HG02610 (cell line): Measurements from ENCODE around the gene CDCP1.

ENCODE experiments used
- ATAC-seq: cut with Tn5 transposase; IDR thresholded peaks from one replicate; pipeline ENCODE4 v1.9.1; 2021; ENCODE audit warnings: mild to moderate bottlenecking, moderate library complexity; ENCODE audit not compliant: unreplicated experiment

Gene CDCP1

DNA sequence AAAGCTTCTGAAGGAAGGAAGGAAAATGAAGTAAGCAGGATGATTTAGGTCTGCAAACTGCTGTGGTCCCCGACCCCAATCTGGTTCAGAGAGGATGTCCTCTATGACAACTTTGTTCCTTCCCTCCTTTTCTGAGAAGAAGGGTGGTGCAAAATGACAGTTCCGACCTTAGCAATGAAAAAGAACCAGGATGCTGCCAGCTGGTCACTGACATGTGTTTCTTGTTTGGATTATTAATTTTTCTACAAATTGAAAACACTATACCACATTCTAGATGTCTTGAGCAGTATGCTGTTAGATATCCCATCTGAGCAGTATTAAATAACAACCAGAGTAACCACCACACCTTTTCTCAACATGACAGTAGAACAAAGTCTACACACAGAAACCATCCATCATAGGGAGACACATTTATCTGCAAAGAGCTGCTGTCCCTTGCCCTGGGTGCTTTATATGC is 27.5 kb downstream of the CDCP1 start:
- ATAC-seq: no peak

DNA sequence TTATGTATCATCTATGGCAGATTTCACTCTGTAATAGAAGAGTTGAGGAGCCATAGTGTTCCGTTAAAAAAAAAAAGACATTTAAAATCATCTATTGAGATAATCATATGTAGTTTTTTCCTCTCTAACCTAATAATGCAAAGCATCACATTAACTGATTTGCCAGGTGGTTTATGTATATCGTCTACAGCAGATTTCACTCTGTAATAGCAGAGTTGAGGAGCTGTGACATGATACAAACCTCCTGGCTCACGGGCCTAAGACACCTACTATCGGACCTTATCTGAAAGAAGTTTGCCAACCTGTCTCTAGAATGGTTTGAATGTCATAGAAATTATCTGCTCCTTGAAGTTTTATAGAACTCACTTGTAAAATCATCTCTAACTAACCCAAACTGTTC is 29.8 kb downstream of the CDCP1 start:
- no peak for ATAC-seq

DNA sequence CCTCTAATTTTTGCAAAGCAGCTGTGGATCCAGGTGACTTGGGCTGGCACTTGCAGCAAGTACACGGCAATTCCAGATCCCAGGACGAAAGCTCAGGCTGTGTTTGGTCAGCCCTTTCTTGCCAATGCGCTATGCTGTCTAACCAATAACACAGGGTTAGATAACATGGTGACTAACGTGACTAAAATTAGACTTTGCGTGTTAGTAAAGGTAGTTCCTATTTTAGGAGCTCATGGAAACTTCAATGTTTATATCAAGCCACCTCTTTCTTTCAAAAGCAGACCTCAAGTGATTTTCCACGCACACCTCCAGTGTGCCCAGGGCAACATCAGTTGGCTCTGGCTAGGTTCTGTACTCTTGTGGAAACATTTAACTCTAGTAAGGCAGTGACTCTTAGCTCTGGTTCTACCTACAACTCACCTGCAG is 32.5 kb downstream of the CDCP1 start:
- no peak for ATAC-seq

DNA sequence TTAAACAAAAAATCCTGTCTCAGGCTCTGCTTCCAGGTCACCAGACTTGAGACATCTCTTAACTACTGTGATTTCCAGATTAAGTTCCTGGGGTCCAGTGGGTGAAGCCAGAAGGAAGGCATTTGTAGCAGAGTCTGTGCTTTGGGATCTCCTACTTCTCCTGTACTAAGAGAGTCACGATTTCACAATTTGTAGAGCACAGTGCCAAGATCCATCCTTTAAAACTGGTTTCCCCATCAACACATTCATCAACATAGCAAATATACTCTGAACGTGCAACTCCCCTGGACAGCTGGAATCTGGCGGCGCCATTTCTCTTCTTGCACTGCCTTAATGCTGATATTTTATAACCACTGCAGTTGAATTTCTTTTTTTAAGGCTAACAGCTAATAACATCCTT is 33.2 kb downstream of the CDCP1 start:
- ATAC-seq: no peak

DNA sequence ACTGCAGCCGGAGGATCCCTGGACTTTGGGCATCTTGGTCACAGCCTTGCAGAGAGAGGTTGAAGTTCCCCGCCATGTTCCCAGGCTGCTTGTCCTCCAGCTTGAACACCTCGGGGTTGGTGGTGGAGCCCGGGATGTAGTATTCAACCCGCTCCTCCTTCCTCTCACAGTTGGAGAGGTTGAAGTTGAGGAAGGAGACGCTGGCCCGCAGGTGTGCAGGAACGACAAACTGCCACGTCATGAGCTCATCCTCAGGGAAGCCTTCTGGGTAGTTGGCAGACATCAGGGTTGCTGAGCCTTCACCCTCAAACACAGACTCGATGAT is 35.7 kb downstream of the CDCP1 start:
- no peak for ATAC-seq

DNA sequence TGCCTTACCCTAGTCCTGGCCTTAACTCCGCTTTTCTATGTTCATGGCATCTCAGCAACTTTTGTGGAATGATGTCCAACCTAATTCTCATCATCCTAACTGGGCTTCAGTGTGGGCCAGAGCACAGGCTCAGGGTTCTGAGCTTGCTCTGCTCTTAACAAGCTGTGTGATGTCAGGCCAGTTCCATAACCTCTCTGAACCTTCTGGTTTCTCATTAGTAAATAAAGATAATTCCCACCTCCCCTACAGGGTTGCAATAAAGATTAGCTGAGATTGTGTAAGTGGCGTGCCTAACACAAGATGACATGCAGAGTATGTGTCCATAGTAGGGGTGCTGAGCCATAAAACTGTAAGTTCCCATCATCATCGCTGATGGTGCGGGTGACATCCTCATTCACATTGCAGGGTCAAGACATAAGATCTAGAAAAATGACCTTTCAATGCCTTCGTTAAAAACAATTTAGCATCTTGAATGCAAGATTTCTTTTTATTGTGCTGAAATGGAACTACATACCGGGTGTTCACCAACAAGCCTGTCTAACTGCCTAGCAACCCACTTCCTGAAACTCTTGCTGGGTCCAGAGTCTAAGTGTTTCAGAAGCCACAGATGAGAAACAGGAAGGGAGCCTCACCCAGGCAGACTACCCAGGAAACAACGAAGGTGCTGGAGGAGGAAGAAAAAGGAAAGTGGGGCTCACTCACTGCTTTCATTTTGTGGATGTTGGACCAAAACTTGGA is 36.2 kb downstream of the CDCP1 start:
- ATAC-seq: no peak

DNA sequence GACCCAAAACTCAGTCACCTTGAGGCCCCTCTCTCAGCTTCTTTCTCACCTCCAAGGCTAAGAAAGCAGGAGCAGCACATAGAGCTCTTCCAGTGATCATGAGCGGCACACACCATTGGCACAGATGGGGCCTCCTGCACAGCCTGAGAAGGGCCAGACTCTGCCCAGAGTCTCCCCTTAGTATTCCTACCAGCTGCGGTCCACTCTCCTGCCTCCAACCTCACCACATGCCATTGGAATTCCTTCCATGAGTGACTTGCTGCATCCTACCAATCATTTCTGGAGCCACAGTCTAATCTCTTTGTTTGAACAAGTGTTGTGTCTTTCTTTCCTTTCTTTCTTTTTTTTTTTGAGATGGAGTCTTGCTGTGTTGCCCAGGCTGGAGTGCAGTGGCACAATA is 39.3 kb downstream of the CDCP1 start:
- no peak for ATAC-seq

DNA sequence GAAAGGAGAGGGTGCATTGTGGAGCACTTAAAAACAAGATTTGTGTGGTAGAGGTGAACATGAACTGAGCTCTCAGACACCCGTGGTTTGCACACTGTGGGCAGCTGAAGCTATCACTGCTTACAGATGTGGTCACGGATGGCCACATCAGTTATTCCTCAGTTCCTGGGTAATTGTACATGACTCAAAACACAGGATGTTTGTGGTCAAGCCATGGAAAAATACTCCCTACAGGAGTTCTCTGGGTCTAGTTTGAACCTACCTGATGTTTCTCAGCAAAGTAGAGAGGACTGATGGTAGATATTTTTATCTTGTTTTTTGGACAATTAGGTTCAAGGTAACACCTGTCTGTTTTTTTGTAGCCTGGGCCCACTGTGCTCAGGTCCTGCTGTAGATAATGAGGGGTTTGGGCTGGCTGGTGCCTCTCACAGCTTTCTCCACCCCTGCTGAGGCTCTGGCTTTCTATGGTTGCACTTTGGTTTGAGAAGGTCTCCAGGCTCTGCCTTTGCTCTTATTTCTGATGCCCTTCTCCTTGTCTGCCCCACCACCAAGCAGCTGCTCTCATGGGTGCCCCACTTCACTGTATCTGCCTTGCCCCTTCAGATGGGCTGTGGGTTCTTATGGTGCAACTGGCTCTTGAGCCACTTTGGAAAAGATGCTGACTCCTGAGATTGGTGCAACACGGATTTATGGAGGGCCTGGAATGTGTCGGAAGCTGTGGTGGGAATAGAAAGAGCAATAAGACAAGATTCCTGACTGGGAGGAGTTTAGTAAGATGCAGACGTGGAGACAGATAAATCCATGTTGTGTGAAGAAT is 40.1 kb downstream of the CDCP1 start:
- ATAC-seq: no peak

DNA sequence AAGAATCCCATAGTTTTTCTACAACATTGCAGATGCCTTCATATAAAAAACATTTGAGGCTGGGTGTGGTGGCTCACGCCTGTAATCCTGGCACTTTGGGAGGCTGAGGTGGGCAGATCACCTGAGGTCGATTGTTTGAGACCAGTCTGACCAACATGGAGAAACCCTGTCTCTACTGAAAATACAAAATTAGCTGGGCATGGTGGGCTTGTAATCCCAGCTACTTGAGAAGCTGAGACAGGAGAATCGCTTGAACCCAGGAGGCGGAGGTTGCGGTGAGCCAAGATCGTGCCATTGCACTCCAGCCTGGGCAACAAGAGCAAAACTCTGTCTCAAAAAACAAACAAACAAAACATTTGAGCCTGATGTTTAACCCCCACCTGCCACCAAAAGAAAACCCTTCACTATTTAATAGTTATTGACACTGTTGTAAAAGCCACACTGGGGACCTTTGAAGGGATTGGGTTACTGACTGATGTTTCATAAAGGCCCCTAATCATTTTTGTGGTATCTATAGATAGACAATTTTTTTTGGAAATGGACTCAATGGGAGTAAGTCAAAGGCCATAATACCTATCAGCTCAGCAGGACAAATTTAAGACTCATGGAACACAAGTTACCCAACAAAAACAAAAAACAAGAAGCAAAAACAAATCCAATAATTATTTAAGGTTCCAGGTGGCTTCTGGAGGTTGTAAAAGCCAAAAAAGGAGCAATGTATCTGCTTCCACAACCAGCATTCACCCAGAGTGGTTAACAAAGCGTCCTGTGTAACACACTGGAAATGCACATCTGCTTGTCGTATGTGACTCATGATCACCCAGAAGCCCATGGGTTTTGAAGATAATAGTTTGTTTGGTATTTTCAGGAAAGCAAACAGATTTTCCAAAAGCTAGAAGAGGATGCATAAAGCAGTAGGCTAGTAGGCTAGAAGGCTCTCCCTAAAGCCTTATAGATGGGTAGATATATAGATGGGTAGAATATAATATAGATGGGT is 41.2 kb downstream of the CDCP1 start:
- no peak for ATAC-seq

DNA sequence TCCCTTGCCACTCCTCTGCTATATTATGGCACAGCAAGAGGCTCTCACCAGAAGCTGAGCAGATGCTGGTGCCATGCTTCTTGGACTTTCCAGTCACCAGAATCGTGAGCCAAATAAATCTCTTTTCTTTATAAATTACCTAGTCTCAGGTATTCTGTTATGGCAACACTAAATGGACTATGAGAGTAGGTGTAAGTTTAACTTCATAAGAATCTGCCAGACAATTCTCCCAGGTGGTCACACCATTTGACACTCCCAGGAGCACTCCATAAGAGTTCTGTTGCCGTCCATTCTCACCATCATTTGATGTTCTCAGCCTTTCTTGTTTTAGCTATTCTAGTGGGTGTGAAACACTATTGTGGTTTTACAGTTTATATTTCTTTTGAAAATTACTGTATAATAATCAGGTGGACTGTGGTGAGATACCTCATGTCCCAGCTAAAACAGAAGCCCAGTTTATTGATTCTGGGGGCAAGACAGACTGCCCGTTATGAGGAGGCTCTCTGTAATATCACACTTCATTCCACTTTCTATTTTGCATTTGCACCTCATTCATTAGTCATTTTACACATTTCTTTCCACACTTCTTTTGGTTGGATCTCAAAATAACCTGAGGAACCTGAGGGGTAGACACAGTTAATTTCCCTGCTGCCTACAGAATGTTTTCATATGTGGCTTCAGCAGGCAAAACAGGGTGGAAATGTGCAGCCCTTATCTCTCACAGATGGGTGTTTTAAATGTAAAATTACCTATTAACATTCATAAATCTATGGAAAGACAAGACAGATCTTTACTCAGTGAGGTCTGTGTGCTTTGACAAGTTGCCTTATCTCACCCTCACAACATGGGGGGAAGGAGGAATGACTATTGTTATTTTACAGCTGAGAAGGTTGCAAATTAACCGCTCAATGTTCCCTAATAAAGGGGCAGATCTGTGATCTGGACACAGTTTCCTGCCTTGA is 42.1 kb downstream of the CDCP1 start:
- no peak for ATAC-seq

DNA sequence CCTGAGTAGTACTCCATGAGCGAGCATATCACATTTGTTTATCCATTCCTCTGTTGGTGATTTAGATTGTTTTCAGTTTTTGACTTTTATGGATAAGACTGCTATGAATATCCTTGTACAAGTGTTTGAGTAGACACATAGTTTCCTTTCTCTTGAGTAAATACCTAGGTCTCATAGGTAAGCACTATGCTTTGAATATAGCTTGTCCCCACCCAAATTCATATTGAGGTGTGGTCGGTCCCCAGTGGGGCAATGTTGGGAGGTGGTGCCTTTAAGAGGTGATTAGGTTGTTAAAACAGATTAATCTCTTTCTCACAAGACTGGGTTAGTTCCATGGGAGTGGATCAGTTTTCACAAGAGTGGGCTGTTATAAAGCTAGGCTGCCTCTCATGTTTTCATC is 42.8 kb downstream of the CDCP1 start:
- ATAC-seq: no peak

DNA sequence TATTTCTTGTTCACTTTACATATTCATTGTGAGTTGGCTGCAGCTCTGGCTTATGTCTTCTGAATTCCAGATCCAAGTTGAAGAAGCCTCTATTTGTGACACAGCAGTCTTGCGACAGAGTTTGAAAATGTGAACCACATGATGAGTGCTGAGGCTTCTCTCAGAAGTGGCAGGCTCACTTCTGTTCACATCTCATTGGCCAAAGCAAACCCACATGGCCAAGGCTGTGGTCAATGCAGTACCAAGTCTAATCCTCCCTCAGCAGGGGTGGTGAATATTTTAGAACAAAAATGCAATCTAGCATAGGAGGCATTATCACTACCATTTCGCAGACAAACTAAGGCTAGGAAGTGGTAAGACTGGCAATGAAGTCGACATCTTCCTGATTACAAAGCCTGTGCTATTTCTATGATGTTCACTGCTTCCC is 45.2 kb downstream of the CDCP1 start:
- ATAC-seq: no peak

DNA sequence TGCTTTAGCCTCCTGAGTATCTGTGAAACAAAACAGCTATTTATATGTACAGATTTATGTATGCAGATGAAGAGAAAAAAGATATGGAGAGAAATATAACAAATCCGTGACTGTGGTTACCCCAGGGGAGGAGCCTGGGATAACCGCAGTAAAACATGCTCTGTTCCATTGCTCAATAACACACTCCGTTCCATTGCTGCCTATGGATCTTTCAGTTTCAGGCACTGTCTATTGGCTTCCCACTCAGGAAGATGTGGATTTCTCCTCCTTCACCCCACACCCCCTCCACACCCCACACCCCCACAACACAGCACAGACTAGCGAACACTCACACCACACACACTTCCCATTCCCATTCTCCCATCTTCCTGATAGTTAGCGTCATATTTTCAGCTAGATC is 47.9 kb downstream of the CDCP1 start:
- ATAC-seq: no peak

DNA sequence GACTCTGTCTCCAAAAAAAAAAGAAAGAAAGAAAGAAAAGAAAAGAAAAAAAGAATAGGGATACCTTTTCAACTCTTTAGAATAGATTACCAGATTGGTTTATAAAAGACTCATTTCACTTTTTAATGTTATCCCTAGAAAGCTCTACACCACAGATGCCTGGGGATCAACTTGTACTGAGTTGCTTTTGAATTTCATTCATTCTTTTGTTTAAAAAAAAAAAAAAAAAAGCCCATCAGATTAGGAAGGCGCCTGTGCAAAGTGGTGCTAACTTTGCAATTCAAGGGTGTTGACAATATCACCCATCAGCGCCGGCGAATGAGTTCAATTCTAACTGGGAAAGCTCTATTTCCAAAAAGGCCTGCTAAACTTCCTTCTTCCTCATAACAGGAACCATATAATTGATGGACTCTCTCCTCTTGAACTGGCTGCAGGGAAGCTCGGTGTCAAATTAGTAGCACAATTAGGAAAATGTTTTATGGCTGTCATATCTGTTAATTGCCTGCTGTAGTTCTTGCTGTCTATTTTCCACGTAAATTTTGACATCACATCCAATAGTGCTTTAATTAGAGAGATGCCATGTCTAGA is 48.8 kb downstream of the CDCP1 start:
- ATAC-seq: no peak

DNA sequence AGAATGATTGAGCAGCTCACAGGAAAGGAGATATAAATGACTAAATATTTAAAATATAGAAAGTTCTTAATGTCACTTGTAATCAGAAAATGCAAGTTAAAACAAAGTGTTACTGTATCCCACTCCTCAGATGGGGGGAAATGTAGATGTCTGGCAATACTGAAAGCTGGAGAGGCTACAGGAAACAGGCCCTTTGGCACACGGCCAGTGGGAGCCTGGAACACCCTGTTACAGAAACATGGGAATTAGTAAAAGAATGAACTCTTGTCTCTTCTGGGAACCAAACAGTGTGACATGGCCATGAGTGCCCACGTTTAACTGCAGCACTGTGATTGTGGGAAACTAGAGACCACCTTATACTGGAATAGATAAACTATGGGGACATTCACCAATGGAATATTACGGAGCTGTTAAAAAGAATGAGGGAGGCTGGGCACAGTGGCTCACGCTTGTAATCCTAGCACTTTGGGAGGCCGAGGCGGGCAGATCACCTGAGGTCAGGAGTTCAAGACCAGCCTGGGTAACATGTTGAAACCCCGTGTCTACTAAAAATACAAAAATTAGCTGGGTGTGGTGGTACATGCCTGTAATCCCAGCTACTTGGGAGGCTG is 50.2 kb downstream of the CDCP1 start:
- no peak for ATAC-seq

DNA sequence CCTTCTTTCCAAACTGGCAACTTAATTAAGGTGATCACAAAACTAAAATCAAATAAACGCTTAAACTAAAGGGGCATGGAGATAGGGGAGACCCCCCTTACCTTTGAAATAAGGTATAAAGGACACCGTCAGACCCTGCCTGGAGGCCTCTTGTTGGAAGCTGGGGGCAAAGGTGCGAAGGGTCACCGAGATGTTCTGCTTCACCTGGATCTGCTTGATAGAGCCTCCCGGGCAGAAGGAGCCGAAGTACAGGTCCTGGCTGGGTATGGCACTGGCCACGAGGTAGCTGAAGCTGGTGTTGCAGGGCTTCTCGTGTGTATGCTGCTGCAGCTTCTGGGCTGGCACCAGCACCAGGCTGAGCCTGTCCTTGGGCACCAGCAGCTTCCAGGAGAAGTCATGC is 53.0 kb downstream of the CDCP1 start:
- no peak for ATAC-seq

DNA sequence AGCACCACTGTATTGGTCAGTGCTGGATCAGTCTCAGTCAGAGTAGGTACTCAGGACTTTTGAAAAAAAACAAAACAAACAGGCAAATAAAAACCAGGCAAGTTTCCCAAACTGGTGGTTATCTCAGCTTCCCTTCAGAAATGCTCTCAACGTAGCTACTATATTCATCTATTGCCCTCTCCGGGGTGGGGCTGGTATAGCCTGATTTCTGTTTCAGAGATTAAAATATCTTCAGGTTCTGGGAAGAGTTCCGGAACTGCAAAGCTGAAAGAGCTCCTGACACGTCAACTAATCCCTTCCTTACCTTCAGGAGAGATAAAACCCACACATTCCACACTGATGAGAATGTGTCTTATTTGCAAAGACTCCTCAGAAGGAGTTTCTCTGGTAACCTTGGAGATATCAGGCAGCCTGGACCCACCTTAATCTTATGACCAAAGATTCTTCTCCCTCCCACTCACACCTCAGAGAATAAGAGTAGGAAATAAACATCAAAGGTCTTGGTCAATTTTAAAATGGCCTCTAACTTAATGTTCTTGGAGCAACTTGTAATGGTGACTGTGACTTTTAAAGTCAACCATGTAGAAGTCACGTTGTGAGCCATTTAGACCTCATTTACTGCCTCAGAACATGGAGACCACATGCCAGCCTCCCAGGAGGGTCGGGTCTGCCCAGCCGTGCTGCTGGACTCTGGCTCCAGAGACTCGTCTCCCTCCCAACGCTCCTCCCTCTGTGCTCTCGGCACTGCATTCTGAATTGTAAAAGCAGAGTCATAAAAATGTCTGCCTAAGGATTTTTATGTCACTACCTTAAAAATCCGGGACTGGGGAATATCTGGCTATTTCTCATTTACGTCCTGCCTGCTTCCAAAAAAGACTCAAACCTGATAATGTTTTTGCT is 53.8 kb downstream of the CDCP1 start:
- ATAC-seq: no peak

DNA sequence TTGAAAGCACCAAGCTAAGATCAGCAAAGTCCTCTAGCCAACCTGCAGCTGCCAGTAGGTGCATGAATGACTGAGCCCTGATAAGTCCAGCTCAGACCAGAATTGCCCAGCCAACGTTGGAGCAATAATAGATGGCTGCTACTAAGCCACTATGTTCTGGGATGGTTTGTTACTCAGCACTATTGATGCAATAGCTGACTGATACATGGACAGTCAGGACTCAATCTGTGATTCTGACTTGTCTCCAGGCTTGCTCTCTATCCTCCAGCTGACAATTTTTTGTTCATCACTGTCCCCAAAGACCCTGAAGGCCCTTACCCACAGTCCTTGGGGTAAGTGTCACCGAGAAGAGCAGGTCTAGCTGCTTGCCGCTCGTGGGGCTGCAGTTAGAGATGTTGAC is 55.3 kb downstream of the CDCP1 start:
- ATAC-seq: no peak
